NOMO-1 (cell line): Measurements from ENCODE around the gene STAC.
"Not testable (repeated sequence)": the region's sequence is repeated elsewhere in the genome, so short reads cannot be mapped to it uniquely, and the experiment has no call there.

ENCODE experiments used
- DNase-seq, 2 experiments: peaks; one replicate each; lab custom pipeline; 2025; ENCODE audit not compliant: unreplicated experiment in 2 of 2; lab: John Stamatoyannopoulos, UW

STAC gene

DNA sequence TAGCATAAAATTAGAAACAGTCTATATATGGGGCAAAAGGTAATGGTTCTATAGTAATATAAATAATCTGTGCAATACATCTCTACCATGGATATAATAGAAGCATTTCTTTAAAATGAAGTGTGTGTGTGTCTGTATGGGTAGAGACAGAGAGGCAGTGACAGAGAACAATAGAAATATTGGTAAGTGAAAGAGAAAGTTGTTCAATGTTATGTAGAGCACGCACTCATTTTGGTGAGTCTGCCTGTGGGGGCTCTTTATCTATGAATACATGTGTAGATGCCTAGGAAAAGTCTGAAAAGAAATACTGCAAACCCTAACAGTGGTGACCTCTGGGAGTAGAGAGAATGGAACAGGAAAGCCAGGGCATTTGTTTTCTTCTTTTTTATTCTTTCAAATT is 182.6 kb downstream of the STAC start:
- DNase-seq, result no peak

DNA sequence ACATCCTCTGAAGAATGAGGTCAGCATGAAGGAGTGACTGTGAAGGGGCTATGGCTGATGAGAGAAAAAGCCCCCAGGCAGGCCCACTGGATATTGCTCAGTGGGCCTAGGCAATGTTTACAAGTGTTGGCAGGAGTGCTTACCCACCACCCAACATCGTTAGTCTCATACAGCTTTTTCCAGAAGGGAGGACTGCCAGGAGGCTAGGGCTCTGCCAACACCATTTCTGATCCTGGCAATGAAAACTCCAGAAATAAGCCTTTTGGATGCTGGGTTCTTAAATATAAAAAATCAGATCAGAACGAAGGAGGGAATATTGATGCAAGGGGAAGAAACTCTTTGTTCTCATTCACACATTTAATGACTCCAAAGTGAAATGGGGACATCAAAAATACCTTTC is 194.9 kb downstream of the STAC start:
- no peak for DNase-seq

DNA sequence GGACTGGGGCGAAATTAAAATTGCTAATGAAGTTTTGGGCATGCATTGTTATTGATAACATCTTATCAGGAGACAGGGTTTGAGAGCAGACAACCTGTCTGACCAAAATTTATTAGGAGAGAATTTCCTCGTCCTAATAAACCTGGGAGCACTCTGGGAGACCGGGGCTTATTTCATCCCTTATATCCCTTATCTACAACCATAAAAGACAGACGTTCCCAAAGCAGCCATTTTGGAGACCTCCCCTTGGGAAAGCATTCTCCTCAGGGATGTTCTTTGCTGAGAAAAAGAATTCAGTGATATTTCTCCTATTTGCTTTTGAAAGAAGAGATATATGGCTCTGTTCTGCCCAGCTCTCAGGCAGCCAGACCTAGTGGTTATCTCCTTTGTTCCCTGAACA is 198.1 kb downstream of the STAC start:
- not testable (repeated sequence) for DNase-seq

DNA sequence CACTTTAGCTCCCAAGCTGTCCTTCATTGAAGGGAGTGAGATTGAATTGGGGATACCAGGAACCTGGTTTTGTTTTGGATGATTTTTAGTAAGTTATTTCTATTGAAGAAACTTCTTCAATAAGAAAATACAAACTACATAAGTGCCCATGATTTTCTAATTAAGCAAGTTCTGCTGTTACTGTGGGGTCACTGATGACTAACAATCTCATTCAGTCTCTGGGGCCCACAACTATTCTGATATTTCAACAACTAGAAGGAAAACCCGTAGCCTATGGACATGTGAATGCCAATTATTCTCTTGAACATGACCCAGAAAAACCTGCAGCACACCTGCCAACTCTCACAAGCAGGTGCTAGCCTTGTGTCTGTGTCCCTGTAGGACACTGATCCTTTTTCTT is 199.4 kb downstream of the STAC start:
- DNase-seq, result no peak

DNA sequence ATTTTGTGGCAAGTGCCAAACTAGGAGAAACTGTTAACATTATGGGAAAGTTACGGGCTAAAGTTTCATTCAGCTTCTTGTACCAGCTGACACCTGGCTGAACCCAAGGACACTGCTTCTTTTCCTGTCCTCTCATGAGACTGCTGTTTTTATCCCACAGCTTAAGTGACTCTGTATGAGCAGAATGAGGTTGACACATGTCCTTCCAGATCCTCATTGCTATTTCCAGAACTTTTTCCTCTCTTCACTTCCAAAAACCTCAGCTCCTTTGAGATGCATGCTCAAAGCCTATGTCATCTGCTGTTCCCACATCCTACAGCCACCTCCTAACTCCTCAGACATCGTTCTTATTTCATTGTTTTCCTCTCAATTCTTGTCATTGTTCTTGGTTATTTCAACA is 200.4 kb downstream of the STAC start:
- DNase-seq, result no peak

DNA sequence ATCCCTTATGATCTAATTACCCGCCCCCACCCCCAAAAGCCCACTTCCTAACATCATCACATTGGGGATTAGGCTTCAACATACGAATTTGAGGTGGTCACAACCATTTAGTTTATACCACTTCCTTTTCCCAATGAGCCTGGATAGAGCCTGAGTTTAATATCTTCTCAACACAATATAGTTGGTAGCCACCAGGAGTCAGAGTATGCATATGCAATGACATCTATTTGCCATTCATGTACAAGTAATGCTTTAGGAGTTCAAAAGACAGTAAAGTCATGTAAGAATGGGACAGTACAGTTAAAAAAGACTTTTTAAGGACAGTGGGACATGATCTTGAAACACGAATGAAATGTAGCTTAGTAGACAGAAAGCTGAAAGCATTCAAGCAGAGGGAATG is 211.7 kb downstream of the STAC start:
- no peak for DNase-seq

DNA sequence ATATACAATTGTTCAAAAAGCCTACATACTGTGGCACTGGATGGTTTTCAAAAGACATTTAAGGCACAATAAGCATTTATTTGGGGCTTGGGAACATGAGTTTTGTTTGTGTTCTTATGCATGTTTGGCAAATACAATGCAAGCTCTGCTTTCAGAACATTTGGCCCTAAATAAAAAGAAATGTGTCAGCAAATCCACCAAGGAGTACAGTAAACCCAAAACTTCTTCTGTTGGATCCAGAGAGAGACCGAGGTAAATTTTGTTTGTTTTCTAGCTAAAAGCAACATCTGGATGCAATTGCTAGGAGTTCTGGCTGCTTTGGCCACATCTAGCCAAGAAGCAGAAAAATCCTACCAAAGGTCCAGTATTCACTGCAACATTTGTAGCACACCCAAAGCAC is 215.2 kb downstream of the STAC start:
- DNase-seq, result no peak

DNA sequence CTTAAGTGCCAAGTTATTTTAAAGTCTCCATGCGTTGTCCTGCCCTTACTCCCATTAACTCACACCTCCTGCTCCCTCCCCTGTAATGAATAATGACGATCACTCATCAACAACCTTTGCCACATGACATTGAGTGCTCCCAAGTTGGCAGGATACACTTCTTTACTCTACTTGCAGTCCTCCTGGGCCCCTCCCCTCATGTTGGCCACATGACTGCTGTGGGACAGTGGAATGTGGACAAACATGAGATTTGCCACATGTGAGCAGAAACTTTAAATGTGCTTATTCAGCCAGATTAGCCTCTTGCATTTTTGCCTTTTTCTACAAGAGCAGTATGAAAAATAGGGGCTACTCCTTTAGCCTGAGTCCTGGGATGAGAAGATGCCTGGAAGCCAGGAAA is 216.1 kb downstream of the STAC start:
- no peak for DNase-seq

DNA sequence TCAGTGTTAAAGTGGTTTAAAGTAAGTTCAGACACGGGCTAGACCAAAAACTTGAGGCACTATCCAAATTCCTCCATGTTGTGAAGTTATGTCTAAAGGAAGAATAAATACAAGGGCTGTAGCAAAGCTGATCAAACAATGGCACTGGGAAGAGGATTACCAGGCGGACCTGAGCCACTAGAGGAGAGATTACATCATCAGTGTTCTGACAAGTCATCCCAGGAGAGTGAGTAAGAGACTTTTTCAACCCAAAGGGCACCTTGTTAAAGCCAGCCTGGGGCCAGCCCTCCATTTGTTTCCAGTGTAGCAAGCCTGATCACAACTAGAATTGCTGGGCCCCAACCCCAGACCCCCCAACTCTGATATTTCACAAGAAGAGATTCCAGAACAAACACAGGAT is 217.1 kb downstream of the STAC start:
- no peak for DNase-seq
